Panc1 (cell line): ENCODE results near the gene OR10S1. TPM values are rescaled to one million over a fixed set of nuclear protein-coding genes. Genes with fewer than 3 reads are reported as not detected.
"Not testable (repeated sequence)": the region's sequence is repeated elsewhere in the genome, so short reads cannot be mapped to it uniquely, and the experiment has no call there.

ENCODE experiments used
- ATAC-seq: fragments of 200-7000 bp; cut with Tn5 transposase; 2 replicates; pipeline ENCODE4 v1.9.1; 2020; ENCODE audit warnings: mild to moderate bottlenecking, moderate library complexity
- Bru-seq: library from RNA; stranded (reverse); fragments of 400-500 nt; gene quantifications from one replicate; lab custom pipeline; 2021; lab: Mats Ljungman, UMichigan
- BruChase-seq, 2 experiments: library from RNA; stranded (reverse); fragments of 400-500 nt; gene quantifications; one replicate each; lab custom pipeline; 2021; lab: Mats Ljungman, UMichigan
- BruUV-seq: library from RNA; stranded (reverse); fragments of 400-500 nt; replicated peaks from 2 replicates; lab custom pipeline; 2021; lab: Mats Ljungman, UMichigan
- CTCF ChIA-PET: fragments of 300-600 bp; sonication (Branson Sonifier 250); formaldehyde crosslinking; loops from one replicate; lab custom pipeline; 2022; ENCODE audit warnings: antibody characterized with exemption; lab: Charles Lee
- POLR2A ChIA-PET: fragments of 300-600 bp; sonication (Branson Sonifier 250); formaldehyde crosslinking; loops from one replicate; lab custom pipeline; 2022; ENCODE audit warnings: antibody characterized with exemption; lab: Charles Lee
- DNase-seq: peaks from one replicate; pipeline ENCODE4 v3.0.0-alpha.2; 2010; ENCODE audit warnings: low read depth, low spot score
- H3K27ac ChIP-seq: 2 replicates; pipeline ENCODE4 v1.5.1; 2011; ENCODE audit warnings: mild to moderate bottlenecking, low read length, inconsistent platforms
- H3K27me3 ChIP-seq: fragments of 200-500 bp; sonication (Bioruptor generic); 2 replicates; pipeline ENCODE4 v1.6.0; 2014; ENCODE audit warnings: low read length, inconsistent platforms; ENCODE audit not compliant: control insufficient read depth, insufficient read depth
- H3K36me3 ChIP-seq: fragments of 200-500 bp; sonication (Bioruptor generic); 2 replicates; pipeline ENCODE4 v1.5.1; 2014; ENCODE audit warnings: inconsistent platforms, mild to moderate bottlenecking, low read length, moderate library complexity; ENCODE audit not compliant: control insufficient read depth, insufficient read depth
- H3K4me1 ChIP-seq: 2 replicates; pipeline ENCODE4 v1.5.1; 2011; ENCODE audit warnings: inconsistent platforms, mild to moderate bottlenecking, low read length, moderate library complexity; ENCODE audit not compliant: control insufficient read depth, insufficient read depth
- H3K4me3 ChIP-seq, 2 experiments: 2 replicates each; pipeline ENCODE4 v1.5.1; 2011 to 2012; ENCODE audit warnings: low read depth in 2 of 2, low read length in 2 of 2, mild to moderate bottlenecking in 2 of 2, inconsistent platforms in 1 of 2, moderate library complexity in 1 of 2
- H3K9me3 ChIP-seq: fragments of 200-500 bp; sonication (Bioruptor generic); 2 replicates; pipeline ENCODE4 v1.5.1; 2014; ENCODE audit warnings: low read depth, mild to moderate bottlenecking, inconsistent platforms, low read length, moderate library complexity; ENCODE audit not compliant: control insufficient read depth, insufficient read depth
- CTCF ChIP-seq: fragments of 450-650 bp; IDR thresholded peaks from 2 replicates; pipeline ENCODE4 v1.5.1; 2017; ENCODE audit warnings: mild to moderate bottlenecking
- POLR2AphosphoS5 ChIP-seq: IDR thresholded peaks from 2 replicates; pipeline ENCODE4 v1.6.1; 2012; ENCODE audit warnings: mild to moderate bottlenecking, low read depth, low read length, moderate library complexity
- REST ChIP-seq, 2 experiments: IDR thresholded peaks; 2 replicates each; pipeline ENCODE4 v1.6.1; 2011 to 2012; ENCODE audit warnings: low read depth in 2 of 2, control low read depth in 1 of 2, low read length in 1 of 2, mild to moderate bottlenecking in 1 of 2, moderate library complexity in 1 of 2; ENCODE audit not compliant: insufficient read depth in 1 of 2
- SIN3A ChIP-seq: IDR thresholded peaks from 2 replicates; pipeline ENCODE4 v1.6.1; 2012; ENCODE audit warnings: low read depth, mild to moderate bottlenecking, low read length, moderate library complexity, borderline replicate concordance; ENCODE audit not compliant: insufficient read depth
- TCF7L2 ChIP-seq: IDR thresholded peaks from 2 replicates; pipeline ENCODE4 v1.6.1; 2011; ENCODE audit warnings: mild to moderate bottlenecking, low read depth, low read length, inconsistent platforms
- in situ Hi-C: cut with HindIII; loops from 2 replicates; pipeline ENCODE4 v1.10.0; 2016; ENCODE audit warnings: low sequenced_read_pairs, low pct_unique_long_range_greater_than_20kb
- intact Hi-C: fragments of 100-400 bp; cut with micrococcal nuclease; formaldehyde crosslinking; loops from one replicate; pipeline ENCODE4 v1.10.0; 2022; ENCODE audit not compliant: unreplicated experiment
- long read RNA-seq: library from polyadenylated mRNA; unstranded; transcript quantifications from one replicate; pipeline ENCODE4 v2.0.0, GENCODE V29; 2021; ENCODE audit not compliant: unreplicated experiment
- polyA plus RNA-seq: library from polyadenylated mRNA; unstranded; fragments of >200 nt; gene quantifications from one replicate; pipeline ENCODE4 v1.2.1, GENCODE V29; 2012; ENCODE audit warnings: missing spikeins; ENCODE audit not compliant: insufficient read length
- total RNA-seq: library from RNA; stranded (reverse); gene quantifications from one replicate; pipeline ENCODE4 v1.2.1, GENCODE V29; 2021; ENCODE audit not compliant: unreplicated experiment

Gene OR10S1
- total RNA-seq = not detected
- not detected for polyA plus RNA-seq
- Bru-seq, nascent RNA = not detected
- not detected for BruChase-seq, experiment 1, labeled RNA remaining after a 2-hour chase
- BruChase-seq, experiment 2, labeled RNA remaining after a 6-hour chase = not detected
- long read RNA-seq = 0 reads

- intact Hi-C loops = no loop called here
- ATAC-seq (no peak), DNase-seq (no peak)
- H3K27ac ChIP-seq = no peak within 1 kb of the TSS
- no peaks in the 10 kb centered on the region for H3K36me3 ChIP-seq
- H3K9me3 ChIP-seq = no peaks in the 10 kb centered on the region
- H3K4me1 ChIP-seq = no peaks in the 10 kb centered on the region
- TF ChIP-seq CTCF (no peak), SIN3A (no peak), REST (IDR thresholded peaks at IDR 0.05; ENCODE audit: insufficient read depth in 1 of 2, low read depth in 2 of 2, low read length in 1 of 2) (no peak), POLR2AphosphoS5 (no peak), TCF7L2 (no peak)
- CTCF ChIA-PET = interaction anchor here (0.5 kb wide), 1 partner anchor 438 kb away, joined by 8 read pairs; no protein-coding TSS in a partner anchor
- in situ Hi-C loops = no loop called here
- no TSS peak for BruUV-seq
- H3K27me3 ChIP-seq = no peaks in the 10 kb centered on the region
- POLR2A ChIA-PET = no interaction called here
- no peak within 1 kb of the TSS for H3K4me3 ChIP-seq
Measured at GRCh38 chr11:123977731-123978347, at the start of gene OR10S1. TSS of gene OR10S1 (minus strand) at chr11:123977781. CDS start at chr11:123977664, 117 bp downstream.

- H3K4me3 ChIP-seq = no peak within 1 kb of the TSS
- H3K9me3 ChIP-seq = no peaks in the 10 kb centered on the region
- H3K27ac ChIP-seq = no peak within 1 kb of the TSS
- in situ Hi-C loops = no loop called here
- no TSS peak for BruUV-seq
- H3K36me3 ChIP-seq = no peaks in the 10 kb centered on the region
- no peak for ATAC-seq
- POLR2A ChIA-PET = no interaction called here
- CTCF ChIA-PET = no interaction called here
- intact Hi-C loops = no loop called here
- no peak for DNase-seq
- TF ChIP-seq SIN3A (no peak), POLR2AphosphoS5 (no peak), REST (IDR thresholded peaks at IDR 0.05; ENCODE audit: insufficient read depth in 1 of 2, low read depth in 2 of 2, low read length in 1 of 2) (no peak), TCF7L2 (no peak), CTCF (no peak)
- H3K4me1 ChIP-seq = no peaks in the 10 kb centered on the region
- H3K27me3 ChIP-seq = no peaks in the 10 kb centered on the region
Measured at GRCh38 chr11:124026498-124026897, 48.9 kb upstream of the OR10S1 start, which contains the start of gene OR10G8. TSS of gene OR10G8 (plus strand) at chr11:124026798. CDS start at chr11:124029623, 2,825 bp downstream.

- H3K9me3 ChIP-seq, H3K36me3 ChIP-seq, BruUV-seq, H3K27me3 ChIP-seq, ATAC-seq, POLR2A ChIA-PET, H3K4me1 ChIP-seq, intact Hi-C loops, H3K4me3 ChIP-seq, H3K27ac ChIP-seq, in situ Hi-C loops, CTCF ChIA-PET, DNase-seq: not testable (repeated sequence)
Measured at GRCh38 chr11:124015837-124016236, 38.3 kb upstream of the OR10S1 start.
